Cardiac septum (tissue), 1 donor: Measurements from ENCODE around the gene AMOTL2. TPM values are rescaled to one million over a fixed set of nuclear protein-coding genes. Genes with fewer than 3 reads are reported as not detected.

Experiments used
- DNase-seq: peaks from one replicate; pipeline ENCODE4 v3.0.0-alpha.2; 2020; ENCODE audit warnings: low spot score
- intact Hi-C: fragments of 100-400 bp; cut with DNase I; formaldehyde crosslinking; loops from one replicate; pipeline ENCODE4 v1.14.0; 2022
- total RNA-seq: library from RNA; stranded (reverse); fragmentation: NEBNext Ultra II Directional; extraction: Animal tissue kit (Norgen Biotek cat#: 25700); gene quantifications from one replicate; pipeline ENCODE4 v1.2.1, GENCODE V29; 2021
- donor health status: DM: no; HTN: no; CAD: no.

AMOTL2 gene
- total RNA-seq, 1 donor from 2014 or later: 64.6 TPM

DNA sequence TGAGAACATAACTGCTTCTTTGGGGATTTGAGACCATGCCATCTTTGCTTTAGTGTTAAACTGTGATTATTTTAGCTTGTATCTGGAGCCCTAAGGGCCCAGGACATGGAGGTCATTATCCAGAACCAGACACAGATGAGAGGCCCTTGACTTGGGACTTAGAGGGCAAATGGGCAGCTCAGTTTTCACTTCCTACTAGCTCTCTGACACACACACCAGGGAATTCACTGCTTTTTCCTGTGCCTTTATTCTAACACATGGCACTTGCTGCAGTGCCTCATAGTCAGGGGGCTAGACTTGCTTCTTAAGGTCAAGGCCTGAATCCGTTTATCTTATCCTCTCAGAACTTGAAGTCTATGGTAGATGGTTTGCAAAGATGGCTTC, 33.3 kb downstream of the AMOTL2 start:
- DNase-seq: no peak
- intact Hi-C loops: no loop called here

DNA sequence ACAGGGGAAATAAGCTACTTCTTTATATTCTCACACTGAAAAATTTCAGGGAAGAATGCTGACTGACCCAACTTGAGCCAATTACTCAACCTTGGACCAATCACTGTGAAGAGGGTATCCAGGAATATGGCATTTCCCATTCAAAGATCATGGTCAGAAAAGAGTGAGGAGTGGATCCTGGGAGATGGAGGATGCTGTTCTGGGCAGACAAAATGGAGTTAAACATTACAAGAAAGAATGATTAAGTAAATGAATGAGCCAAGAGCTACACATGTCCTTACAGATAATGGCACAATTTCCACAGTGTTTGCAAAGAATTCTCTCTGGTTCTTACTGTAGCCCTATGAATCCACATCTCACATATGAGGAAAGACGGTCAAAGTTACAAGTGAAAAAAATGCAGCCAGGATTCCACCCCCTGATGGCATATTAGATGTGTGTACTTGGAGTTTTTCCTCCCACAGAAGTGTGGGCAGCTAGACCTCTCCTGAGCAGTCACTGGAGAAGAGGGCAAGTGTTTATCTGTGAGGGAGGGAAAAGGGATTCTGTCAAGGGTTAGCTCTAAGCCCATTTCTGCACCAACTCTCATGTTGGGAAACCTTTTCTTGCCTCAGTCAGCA, 33.8 kb downstream of the AMOTL2 start:
- intact Hi-C loops: no loop called here
- no peak for DNase-seq

DNA sequence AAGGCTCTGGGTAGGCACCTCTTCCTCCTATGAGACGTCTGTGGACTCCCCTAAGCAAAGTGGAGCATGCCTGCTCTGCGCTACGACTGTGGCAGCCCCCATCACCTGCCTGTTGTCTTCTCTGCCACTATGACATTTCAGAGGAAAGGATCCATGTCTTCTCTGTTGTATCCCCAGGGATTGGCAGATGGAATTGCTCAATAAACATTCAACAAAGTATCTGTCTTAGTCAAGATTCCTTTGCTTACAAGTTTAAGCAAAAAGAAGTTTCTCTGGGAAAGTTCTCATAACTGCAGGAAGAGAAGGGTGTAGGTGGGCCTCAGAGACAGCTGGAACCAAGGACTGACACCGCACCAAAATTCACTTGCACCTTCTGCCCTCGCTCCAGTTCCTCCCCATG, 34.3 kb downstream of the AMOTL2 start:
- no peak for DNase-seq
- intact Hi-C loops: no loop called here

DNA sequence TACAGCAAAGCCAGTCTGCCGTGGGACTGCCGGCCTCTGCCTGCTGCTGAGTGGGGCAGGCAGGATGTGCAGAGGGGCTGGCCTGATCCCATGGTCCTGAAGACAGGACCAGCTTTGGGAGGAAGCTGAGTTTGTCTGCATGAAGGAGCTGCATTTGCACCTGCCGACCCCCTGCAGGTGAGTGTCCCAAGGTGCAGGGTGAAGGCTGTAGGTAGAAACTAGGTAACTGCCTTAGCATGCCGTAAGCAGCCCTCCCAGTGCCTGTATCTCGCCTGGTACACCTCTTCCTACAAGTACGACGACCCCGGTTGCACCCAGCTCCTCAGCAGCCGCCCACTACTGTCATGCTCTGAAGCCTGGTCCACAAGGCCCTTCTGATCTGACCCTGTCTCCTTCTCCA, 34.9 kb downstream of the AMOTL2 start:
- DNase-seq: peak; percentile 41
- intact Hi-C loops: no loop called here

DNA sequence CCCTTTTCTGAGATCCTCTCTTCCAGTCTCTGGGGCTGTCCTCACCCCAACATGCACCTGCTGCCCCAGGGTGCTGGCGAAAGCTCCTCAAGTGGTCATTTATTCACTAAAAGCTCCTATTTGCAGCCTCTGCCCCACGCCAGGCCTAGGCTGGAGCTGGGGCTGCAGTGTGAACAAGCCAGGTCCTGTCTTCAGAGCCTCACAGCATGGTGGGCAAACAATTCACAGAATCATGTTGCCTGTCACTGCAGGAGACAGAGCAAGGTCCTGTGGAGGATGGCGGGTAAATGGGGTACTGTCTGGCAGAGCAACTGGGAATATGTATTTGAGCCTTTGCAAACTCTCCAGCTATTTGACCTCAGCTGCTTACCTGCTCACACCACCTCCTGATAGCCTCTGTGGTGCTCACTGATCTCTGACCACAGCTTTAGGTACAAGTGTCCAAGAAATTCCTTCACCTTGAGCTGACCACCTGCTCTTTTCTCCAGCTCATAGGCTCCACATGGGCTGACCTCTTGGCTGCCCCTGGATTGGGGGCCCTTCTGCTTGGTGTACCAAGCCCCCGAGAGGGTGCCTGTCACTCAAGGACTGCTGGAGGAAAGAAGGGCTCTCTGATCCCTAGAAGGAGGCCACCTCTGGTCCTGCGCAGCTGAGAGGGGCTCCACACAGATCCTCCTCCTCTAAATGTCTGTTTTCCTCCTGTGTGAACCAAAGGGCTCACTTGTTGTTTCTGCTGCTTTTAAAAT, 35.6 kb downstream of the AMOTL2 start:
- no peak for DNase-seq
- intact Hi-C loops: no loop called here

DNA sequence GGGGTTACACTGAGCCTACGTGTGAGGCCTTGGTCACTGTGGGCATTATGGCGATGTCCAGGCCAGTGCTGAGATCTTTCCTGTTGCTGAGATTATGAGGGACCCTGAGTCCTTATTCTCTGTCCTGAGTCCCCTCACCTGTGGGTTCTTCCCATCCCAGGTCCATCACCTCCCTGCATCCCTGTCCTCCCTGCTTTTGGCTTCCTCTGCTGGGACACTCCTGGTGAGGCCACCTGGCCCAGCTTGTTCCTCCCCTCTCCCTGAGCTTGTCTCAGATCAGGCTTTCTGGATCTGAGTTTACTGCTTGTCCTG, 36.1 kb downstream of the AMOTL2 start:
- DNase-seq: peak; percentile 55
- intact Hi-C loops: no loop called here

DNA sequence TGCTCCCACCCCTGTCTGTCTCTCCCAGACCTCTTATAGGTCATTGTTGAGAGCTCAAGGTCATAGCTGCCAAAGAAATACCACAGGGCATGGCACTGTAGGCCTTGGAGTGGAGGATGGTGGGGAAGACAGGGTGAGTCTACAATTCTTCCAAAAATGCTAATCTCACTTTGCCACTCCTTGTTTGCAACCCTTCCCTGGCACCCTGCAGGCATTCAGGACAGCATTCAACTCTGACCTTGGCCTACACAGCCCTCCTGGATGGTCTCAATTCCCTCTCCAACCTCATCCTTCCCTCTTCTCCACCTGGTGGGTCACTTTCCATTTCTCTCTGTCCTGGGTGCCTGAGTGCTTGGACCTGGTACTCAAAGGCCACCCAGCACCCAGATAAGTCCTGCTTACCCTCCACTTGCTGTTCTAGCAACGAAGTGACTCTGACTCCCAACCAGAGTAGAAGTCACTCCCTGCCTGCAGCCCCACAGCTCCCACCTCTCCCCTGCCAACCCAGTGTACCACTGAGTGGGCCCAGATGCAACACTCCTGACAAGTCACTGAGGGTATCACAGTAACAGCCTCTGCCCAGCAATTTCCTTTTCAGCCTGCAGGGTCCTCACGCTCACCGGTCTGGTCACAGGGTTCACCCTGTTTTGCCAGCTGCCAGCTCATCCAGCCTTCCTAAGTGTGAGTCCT, 36.6 kb downstream of the AMOTL2 start:
- DNase-seq: peak; percentile 57
- intact Hi-C loops: no loop called here

DNA sequence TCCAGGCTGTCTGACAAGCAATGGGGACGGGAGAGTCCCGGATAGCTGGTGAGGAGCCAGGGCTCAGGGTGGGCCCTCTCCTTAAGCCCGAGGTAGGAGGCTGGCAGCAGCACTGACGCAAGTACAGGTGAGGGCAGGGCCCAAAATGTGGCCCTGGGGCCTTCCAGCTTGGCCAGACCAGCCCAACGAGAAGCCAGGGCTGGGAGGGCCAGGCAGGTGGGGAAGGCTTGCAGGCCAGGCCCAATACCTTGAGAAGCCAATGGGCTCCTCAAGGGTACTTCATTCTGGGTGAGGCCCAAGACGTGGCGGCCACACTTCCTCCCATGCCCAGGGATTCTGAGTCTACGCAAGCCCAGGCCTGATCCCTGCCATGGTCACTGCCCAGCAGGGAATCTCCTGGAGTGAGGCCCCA, 37.2 kb downstream of the AMOTL2 start:
- peak; percentile 66 for DNase-seq
- intact Hi-C loops: no loop called here

DNA sequence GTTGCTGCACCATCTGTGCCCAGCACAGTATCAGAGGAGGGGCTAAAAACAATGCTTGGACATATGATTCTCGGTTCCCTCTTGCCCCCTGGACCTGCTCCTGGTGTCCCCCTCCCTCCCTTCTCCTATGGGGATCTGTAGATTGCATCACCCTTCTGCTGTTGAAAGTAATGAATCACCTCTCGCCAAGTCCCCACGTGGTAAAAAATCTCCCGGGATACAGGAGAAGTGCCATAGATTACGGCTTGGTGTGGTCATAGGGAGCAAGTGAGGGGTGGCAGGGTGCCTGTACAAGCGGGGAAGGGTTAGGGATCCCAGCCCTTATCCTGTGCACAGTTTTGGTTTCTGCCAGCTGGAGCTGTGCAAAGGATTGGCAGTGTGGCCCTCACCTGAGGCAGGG, 37.7 kb downstream of the AMOTL2 start:
- peak; percentile 67 for DNase-seq
- intact Hi-C loops: no loop called here

DNA sequence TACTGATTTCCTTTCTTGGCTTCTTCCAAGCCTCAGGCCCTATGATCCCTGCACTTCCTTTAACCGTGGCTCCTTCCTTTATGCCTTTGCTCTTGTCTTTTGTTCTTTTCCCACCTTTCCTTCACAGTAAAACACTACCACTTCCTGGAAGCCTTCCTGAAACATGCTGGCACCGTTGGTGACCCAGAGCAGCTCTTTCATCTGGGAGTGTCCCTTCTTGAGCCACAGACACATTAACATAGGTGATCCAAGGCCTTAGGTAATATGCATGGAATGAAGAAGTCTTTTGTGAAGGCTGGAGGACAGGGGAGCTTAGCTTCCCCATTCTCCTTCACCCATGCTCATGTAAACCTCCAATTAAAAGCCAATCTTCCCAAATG, 39.4 kb downstream of the AMOTL2 start:
- intact Hi-C loops: no loop called here
- DNase-seq: no peak

DNA sequence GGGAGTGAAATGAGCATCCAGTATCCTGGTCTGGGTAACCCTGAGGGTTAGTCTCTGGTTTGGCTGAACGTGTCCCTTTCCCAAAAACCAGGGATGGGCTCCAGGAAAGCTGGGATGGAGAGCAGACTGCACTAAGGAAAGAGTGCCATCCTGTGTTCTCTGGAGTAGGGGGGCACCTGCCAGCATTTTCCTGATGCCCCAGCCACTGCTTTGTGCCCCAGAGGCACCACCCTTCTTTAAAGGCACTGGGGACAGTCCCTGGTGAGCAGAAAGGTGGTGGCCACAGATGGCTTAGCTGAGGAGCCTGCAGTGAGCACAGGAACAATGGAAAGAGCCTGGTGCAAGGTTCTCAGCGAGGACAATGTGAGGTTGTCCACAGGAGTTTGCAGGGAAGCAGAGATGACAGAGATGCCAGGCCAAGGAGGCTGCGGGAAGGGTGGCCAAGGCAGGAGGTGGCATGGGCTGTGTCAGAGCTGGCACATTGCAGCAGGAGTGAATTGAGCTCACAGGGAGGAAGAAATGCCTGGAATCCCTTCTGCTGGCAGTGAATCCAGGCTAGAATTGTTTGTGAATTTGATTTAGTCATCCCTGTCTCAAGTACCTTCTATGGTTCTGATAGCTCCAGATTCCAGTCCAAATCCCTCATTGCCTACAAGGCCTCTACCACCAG, 39.9 kb downstream of the AMOTL2 start:
- intact Hi-C loops: no loop called here
- DNase-seq: no peak

DNA sequence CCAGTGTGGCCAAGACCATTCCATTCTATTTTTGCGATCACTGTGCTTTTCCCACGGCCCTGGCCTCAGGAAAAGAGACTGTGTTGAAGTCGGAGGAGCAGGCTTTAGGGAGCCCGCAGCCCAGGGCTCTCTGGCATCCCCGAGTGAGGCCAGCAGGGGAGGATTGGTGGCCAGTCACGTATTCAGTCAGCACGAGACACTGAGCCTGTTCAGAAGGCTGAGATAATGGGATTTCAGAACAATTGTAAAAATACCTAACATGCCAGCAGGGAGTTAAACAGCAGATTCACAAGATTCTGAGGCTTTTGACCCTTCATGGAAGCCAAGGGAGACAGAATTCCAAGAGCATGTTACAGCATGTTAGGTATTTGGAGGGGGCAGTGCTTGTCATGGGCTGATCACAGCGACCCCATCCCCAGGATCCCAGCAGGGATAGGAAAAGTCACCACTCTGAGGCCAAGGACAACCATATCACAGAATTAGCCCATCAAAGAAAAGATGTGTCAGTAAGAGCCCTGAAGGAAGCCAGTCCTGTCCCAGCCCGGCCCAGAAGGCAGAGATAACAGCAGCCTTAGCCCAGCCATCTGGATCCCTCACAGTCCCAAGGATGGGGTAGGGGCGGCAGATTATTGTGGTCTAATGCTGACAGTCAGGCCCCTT, 40.6 kb downstream of the AMOTL2 start:
- intact Hi-C loops: no loop called here
- DNase-seq: no peak

DNA sequence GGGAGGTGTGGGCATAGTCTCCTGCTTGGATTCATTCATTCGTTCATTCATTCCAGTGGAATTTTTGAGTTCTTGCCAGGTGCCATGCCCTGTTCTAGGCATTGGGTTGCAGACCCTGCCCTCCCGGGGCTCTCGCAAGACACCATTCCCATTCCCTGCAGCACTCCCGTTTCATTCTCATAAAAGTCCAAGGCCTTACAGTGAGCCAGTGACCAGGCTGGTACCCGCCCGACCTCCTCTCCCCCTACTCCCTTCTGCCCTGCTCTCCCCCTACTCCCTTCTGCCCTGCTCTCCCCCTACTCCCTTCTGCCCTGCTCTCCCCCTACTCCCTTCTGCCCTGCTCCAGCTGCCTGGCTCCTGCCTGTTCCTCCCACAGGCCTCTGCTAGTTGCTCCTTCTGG, 41.9 kb downstream of the AMOTL2 start:
- no peak for DNase-seq
- intact Hi-C loops: no loop called here

DNA sequence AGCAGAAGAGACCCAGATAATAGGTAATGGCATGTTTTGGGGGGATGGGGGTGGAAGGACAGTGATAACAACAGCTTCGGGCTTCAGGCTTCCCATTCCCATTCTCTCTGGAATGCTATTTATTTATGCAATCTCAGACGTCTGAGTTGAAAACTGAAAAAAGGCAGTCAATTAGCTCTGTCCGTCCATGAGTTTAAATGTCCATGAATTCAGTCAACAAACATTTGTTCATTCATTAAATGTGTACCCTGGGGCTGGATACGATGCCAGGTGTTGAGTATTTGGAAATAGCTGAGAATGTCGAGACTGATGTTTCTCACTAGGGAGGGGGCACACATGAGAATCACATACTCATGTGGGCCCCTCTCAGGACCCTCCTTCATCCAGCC, 42.4 kb downstream of the AMOTL2 start:
- intact Hi-C loops: no loop called here

DNA sequence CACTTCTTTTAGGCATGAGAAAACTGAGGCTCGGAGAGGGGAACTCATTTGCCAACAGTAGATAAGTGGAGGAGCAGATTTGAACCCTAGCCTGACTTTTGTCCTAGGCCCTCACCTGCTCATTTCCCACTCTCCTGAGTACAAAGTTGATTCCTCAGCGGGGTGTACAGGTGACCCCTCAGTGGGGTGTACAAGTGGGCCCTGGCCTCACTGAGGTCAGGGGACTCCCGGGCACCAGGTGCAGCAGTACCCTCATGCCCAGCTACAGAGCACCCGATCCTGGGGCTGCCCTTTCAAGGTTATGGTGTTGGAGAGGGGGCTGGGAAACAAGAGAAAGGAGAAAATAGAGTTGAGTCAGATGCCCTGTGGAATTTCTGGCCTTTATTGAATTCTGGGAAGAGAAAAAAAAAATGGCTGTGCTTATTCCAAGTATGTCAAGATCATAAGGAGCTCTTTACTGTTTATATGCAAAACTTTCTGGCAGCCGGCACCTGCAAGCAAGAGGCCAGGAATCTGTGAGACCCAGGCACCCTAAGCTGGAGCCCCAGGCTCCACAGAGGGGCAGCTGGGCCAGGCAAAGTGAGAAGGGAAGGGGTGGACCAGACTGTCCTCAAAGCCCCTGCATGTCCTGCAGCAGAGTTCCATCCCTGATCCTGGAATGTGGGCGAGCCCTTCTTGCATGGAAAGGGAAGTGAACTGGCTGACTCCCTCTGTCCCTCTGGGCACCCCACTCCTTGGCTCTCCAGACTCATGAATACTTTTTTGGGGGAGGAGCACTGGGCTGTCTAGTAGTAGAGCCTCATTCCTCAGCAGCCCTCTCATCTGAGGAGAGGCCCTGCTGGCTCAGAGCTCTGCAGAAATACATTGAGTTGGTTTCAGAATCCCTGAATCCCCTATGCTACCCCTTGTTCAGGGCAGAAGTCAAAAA, 43.1 kb downstream of the AMOTL2 start:
- no peak for DNase-seq

More for the DNA sequence above, 42.4 kb downstream of the AMOTL2 start:
- no peak for DNase-seq

DNA sequence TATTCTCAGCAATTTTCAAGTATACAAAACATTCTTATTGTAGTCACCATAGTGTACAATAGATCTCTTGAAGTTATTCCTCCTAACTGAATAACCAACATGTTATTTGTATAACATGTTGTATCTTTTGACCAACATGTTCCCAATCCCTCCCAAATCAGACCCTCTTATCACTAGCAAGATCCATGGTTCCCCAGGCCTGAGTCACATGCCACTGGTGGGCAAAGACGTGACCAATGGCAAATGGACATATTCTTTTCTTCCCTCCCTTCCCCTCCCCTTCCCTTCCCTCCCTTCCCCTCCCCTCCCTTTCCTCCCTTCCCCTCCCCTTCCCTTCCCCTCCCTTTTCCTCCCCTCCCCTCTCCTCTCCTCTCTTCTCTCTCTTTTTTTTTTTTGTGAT, 45.4 kb downstream of the AMOTL2 start:
- intact Hi-C loops: no loop called here
- DNase-seq: no peak

More for the DNA sequence above, 43.1 kb downstream of the AMOTL2 start:
- intact Hi-C loops: no loop called here

DNA sequence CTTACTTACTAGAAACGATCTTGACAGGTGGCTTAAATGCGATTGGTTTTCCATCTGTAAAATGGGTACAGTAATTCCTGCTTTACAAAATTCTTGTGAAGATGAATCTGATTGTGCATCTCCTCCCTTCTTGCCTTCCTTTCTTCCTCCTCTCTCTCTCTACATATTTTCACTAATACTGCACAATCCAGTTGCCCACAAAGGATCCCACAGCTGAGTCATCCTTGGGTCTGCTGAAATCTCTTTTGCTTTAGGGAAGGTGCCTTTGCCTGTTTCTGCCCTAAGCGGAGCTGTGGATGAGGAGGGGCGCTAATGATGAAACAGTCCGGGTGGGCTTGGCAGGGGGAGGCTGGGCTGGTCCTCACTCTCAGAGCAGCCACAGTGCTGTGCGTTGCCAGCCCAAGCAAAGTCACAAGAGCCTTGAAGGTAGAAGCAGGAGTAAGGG, 46.1 kb downstream of the AMOTL2 start:
- no peak for DNase-seq
- intact Hi-C loops: no loop called here

DNA sequence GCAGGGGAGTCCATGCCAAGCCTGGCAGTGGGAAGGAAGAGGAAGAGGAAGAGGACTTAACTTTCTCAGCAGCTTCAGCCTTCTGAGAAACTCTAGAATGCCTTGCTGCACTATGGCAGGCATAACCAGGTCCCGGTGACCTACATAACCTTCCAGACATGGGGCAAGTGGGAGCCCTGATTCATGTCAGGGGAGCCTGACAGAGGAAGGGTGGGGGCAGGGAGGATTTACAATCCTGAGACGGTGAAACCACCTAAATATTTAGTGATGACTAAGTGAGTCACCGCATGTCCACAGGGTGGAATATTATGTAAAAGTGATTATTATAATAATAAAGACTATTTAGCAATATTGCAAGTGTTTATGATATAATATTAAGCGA, 46.7 kb downstream of the AMOTL2 start:
- no peak for DNase-seq
- intact Hi-C loops: no loop called here
